GM19468 (cell line): Measurements from ENCODE around the gene OBP2A.
"Not testable (repeated sequence)": the region's sequence is repeated elsewhere in the genome, so short reads cannot be mapped to it uniquely, and the experiment has no call there.

Experiments used
- ATAC-seq: cut with Tn5 transposase; IDR thresholded peaks from one replicate; pipeline ENCODE4 v1.9.1; 2021; ENCODE audit warnings: mild to moderate bottlenecking, moderate library complexity, moderate number of reproducible peaks; ENCODE audit not compliant: unreplicated experiment; ENCODE audit errors: extremely low read depth

The OBP2A gene, protein sequence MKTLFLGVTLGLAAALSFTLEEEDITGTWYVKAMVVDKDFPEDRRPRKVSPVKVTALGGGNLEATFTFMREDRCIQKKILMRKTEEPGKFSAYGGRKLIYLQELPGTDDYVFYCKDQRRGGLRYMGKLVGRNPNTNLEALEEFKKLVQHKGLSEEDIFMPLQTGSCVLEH

GRCh38 chr9:135545646-135546176 is at the start of gene OBP2A:
OBP2A (plus strand) TSS chr9:135546126; CDS start chr9:135546181, 55 bp downstream.
- ATAC-seq = not testable (repeated sequence)

DNA sequence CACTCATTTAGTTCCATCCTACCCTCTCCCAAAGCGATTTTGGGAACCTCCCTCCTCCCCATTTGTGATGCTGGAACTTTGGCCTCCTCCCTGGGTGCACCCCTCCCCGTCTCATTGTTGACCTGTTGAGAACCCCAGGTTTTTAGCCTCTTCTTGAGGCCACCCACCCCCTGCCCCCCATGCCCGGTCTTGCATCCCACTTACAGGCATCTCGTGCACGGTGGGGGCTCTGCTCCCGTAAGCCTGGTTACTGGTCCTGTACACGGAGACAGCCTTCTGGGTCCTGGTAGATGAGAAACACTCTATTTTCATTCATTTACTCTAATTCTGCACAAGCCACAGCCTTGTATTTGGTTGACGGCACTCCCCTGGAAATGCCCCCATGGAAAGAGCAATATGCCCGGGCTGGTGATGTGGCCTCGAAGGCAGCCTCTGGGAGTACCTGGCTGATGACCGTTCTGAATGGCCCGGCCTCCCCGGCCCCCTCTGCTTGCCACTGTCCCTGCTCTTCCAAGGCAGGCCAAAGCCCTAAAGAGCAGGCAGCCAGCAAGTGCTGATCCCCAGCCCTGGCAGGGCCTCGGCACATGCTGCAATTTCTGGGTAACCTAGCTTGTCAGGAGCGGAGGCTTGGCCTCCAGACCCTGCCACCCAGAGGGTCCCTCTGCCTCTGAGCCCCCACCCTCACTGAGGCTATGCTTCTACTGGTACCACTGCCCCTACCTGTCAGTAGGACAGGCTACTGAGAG is 47.4 kb upstream of the OBP2A start:
- ATAC-seq = no peak

- no peak for ATAC-seq
These were observed 46.4 kb upstream of the OBP2A start for GRCh38 chr9:135499326-135500070.

- ATAC-seq = no peak
These were observed 45.8 kb upstream of the OBP2A start for GRCh38 chr9:135500071-135500524.

GRCh38 chr9:135500525-135501260 is 45.2 kb upstream of the OBP2A start, which contains the start of gene MRPS2:
MRPS2 (plus strand) TSS chr9:135500682; CDS start chr9:135500711, 29 bp downstream.
- no peak for ATAC-seq

DNA sequence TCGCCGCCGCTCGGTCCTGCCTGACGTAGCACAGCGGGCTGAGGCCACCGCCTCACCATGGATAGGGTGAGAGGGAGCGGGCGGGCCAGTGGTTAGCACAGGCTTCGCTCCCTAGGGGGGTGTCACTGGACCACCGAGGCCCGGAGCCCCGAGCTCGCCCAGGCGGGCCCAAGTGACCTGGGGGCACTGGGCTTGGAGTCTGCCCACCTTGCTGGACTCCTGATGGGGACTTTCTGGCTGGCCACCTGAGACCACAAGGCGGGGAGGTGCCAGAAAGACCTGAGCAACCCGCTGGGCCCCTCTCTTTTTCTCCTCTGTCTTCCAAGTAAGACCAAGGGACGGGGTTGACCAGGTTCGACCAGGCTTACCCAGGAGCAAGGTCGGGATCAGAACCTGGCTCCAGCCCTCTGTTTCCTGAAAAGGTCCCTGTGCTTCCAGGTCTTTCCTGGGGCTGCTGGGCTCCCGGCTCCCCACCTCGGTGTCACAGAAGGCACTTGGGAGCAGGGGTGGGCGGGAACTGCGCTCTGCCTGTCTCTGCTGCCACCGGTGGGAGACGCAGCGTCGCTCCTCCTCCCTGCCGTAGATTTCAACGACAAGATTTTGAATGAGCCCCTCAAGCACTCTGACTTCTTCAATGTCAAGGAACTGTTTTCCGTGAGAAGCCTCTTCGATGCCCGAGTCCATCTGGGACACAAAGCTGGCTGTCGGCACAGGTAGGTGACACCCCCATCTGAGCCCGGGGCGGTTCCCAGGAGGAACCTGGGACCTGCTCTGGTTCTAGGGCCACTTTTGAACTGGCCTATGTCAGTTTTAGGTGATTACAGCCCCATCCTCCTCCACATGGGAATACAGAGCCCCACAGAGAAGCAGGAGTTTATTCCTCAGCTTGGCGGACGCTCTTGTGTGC is 44.4 kb upstream of the OBP2A start:
- no peak for ATAC-seq

DNA sequence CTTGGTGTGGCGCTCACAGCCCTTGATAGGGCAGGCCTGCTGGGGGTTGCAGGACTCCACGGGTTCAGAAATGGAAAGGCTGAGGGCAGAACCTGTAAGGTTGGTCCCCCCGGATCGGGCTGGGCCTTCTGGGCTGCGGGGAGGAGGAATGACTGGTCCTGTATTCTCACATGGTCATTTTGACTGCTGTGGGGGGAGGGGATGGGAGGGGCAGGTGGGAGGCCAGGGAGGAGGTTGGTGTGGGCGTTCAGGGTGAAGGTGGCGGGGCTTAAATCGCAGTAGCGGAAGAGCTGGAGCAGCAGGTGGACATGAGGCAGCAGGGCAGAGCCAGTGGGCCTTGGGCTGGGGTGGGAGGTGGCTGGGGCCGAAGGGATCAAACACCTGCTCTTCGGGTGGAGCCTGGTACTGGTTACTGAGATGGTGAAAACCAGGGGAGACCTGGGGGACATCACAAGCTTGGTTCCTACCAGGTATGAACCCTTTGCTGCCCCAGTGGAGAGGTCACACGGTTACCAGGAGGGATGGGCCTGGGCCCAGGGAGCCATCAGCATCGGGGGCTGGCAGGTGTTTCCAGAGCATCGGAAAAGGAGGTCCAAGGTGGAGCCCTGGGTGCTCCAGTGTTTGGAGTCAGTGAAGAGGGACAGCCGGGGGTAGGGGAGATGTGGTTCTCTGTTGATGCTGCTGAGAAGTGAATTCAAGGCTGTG is 43.6 kb upstream of the OBP2A start:
- ATAC-seq = no peak

- no peak for ATAC-seq
These were observed 43.0 kb upstream of the OBP2A start for GRCh38 chr9:135502873-135503321.

DNA sequence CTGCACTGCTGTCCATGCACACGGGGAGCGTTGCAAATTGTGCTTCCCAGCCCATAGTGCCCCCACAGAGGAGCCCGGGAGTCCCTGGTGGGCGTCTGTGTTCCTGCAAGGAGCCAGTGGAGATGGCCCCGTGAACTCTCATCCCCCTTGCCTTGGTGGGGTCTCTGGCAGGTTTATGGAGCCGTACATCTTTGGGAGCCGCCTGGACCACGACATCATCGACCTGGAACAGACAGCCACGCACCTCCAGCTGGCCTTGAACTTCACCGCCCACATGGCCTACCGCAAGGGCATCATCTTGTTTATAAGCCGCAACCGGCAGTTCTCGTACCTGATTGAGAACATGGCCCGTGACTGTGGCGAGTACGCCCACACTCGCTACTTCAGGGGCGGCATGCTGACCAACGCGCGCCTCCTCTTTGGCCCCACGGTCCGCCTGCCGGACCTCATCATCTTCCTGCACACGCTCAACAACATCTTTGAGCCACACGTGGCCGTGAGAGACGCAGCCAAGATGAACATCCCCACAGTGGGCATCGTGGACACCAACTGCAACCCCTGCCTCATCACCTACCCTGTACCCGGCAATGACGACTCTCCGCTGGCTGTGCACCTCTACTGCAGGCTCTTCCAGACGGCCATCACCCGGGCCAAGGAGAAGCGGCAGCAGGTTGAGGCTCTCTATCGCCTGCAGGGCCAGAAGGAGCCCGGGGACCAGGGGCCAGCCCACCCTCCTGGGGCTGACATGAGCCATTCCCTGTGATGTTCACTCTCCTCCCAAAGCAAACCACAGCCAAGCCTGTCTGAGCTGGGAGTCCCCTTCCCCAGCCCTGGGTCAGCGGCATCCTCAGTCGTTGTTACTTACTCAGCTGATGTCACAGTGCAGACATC is 42.3 kb upstream of the OBP2A start:
- ATAC-seq = no peak

DNA sequence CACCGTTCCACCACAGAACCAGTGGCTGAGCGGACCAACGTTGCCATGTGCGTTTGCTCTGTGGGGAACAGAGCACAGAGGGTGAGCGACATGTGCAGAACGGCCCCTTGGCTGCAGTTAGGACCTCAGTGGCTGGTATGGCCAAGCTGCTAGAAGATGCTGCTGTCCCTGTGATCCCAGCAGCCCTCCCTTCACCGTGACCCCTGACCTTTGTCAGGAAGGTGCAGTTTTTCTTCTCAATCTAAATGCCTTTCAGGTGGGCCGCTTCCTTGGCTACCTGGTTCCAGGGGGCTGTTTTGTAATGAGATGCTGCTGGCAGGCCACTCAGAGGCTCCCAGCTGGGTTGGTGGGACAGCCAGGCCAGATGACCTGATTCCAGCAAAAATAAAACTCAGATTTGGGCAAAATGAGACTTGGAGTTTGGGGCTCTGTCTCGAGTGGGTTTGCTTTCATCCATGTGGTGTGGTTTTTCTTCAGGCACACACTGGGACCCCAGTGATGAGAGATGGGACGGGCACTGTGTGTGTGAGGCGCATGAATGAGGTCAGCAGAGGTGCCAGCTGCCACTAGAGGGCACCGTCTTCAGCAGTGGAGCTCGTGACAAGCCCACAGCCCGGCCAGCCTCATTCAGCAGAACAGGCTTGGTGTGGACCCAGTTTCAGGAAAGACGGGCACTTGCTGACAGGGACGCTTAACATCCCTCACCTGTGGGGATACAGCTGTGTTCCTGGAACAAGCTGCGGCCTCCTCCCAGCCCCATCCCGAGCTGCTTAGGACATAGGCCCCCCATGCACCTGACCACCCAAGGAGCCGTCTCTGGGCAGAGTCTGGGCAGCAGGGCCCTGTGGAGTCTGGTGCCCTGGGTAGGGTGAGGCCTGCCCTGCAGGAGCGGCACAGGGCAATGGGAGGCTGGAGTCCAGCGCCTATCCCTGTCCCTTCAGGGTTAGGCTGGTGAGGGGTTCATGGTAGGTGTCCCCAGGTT is 41.4 kb upstream of the OBP2A start:
- ATAC-seq = no peak

DNA sequence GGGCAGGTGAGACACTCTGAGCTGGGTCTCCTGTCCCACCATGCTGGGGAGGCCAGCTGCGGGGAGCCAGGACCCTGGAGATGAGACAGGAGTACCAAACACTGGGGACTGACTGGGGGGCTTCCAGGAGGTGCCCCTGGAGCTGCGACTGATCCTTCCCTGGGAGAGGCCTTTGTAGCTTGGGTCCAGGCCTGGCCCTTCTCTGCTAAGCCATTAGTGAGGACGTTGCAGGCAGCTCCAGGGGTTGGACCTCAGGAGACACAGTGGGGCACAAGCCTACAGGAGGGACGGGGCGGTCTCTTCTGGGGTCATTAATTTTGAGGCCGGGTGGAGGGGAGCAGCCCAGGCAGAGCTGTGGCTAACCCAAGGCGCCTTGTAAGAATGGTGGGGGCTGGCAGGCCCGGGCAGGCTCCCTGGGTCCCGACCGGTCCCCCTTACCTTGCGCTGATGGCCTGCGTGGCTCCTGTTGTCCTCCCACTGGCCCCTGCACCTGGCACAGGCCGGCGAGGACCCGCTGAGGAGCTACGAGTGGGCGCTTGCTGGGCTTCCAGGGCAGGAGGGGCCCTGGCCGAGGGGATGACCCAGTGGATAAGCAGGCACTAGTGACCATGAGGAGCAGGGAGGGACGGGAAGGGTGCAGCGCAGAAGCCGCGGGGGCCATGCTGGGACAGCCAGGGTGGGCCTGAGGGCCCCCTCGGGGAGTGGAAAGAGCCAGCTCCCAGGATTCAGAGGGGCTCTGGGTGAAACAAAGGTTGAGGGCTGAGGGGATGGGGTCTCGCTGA is 40.3 kb upstream of the OBP2A start:
- ATAC-seq = no peak

- ATAC-seq = no peak
These were observed 39.4 kb upstream of the OBP2A start for GRCh38 chr9:135506327-135507103.

GRCh38 chr9:135507104-135508035 is 38.6 kb upstream of the OBP2A start:
- no peak for ATAC-seq
